ENCODE results near the gene B3GAT1. TPM values are rescaled to one million over a fixed set of nuclear protein-coding genes. Genes with fewer than 3 reads are reported as not detected.

Gene B3GAT1
- polyA plus RNA-seq, 2 donors = 0.02 to 0.10 TPM

- H3K4me3 ChIP-seq (ENCODE audit: low read depth in 1 of 2, low read length in 2 of 2) = no peak overlapping the region
- WGBS, 2 donors = 79 to 83% methylated on average over 8 of the region's 8 CpGs
- H3K27me3 ChIP-seq (ENCODE audit: control insufficient read depth in 1 of 2, insufficient read depth in 2 of 2, low read length in 2 of 2) = no peaks in the 10 kb centered on the region
- no peaks in the 10 kb centered on the region for H3K36me3 ChIP-seq (ENCODE audit: control insufficient read depth in 2 of 2, insufficient read depth in 2 of 2, low read length in 1 of 2)
- H3K9me3 ChIP-seq (ENCODE audit: control insufficient read depth in 2 of 2, insufficient read depth in 1 of 2, low read depth in 1 of 2, low read length in 1 of 2) = no peaks in the 10 kb centered on the region
- H3K4me1 ChIP-seq (ENCODE audit: control insufficient read depth in 2 of 2, insufficient read depth in 2 of 2, low read length in 1 of 2) = no peaks in the 10 kb centered on the region
- H3K27ac ChIP-seq (ENCODE audit: low read depth in 2 of 2, low read length in 1 of 2) = no peak overlapping the region
These were observed 6.6 kb downstream of the B3GAT1 start for GRCh38 chr11:134405436-134405835.

- Histone ChIP-seq H3K9me3 (ENCODE audit: control insufficient read depth in 2 of 2, insufficient read depth in 1 of 2, low read depth in 1 of 2, low read length in 1 of 2) (no peaks in the 10 kb centered on the region), H3K27ac (ENCODE audit: low read depth in 2 of 2, low read length in 1 of 2) (no peak overlapping the region), H3K27me3 (ENCODE audit: control insufficient read depth in 1 of 2, insufficient read depth in 2 of 2, low read length in 2 of 2) (no peaks in the 10 kb centered on the region), H3K36me3 (ENCODE audit: control insufficient read depth in 2 of 2, insufficient read depth in 2 of 2, low read length in 1 of 2) (no peaks in the 10 kb centered on the region), H3K4me3 (ENCODE audit: low read depth in 1 of 2, low read length in 2 of 2) (no peak overlapping the region), H3K4me1 (ENCODE audit: control insufficient read depth in 2 of 2, insufficient read depth in 2 of 2, low read length in 1 of 2) (no peaks in the 10 kb centered on the region)
- WGBS, 2 donors = 88 to 89% methylated on average over 30 of the region's 30 CpGs
These were observed 7.3 kb downstream of the B3GAT1 start for GRCh38 chr11:134404575-134405341.

- Histone ChIP-seq H3K9me3 (ENCODE audit: control insufficient read depth in 2 of 2, insufficient read depth in 1 of 2, low read depth in 1 of 2, low read length in 1 of 2) (no peaks in the 10 kb centered on the region), H3K27ac (ENCODE audit: low read depth in 2 of 2, low read length in 1 of 2) (no peak overlapping the region), H3K4me1 (ENCODE audit: control insufficient read depth in 2 of 2, insufficient read depth in 2 of 2, low read length in 1 of 2) (no peaks in the 10 kb centered on the region), H3K27me3 (ENCODE audit: control insufficient read depth in 1 of 2, insufficient read depth in 2 of 2, low read length in 2 of 2) (no peaks in the 10 kb centered on the region), H3K4me3 (ENCODE audit: low read depth in 1 of 2, low read length in 2 of 2) (no peak overlapping the region), H3K36me3 (ENCODE audit: control insufficient read depth in 2 of 2, insufficient read depth in 2 of 2, low read length in 1 of 2) (no peaks in the 10 kb centered on the region)
- WGBS, 2 donors = 88 to 91% methylated on average over 12 of the region's 12 CpGs
These were observed 9.1 kb downstream of the B3GAT1 start for GRCh38 chr11:134402910-134403309.

GRCh38 chr11:134401825-134402809, 9.9 kb downstream of the B3GAT1 start:
- 66 to 72% methylated on average over 17 to 19 of the region's 19 CpGs for WGBS, 2 donors
- no peaks in the 10 kb centered on the region for H3K27me3 ChIP-seq (ENCODE audit: control insufficient read depth in 1 of 2, insufficient read depth in 2 of 2, low read length in 2 of 2)
- H3K27ac ChIP-seq (ENCODE audit: low read depth in 2 of 2, low read length in 1 of 2) = no peak overlapping the region

GRCh38 chr11:134399996-134400395, 12.0 kb downstream of the B3GAT1 start:
- no peaks in the 10 kb centered on the region for H3K9me3 ChIP-seq (ENCODE audit: control insufficient read depth in 2 of 2, insufficient read depth in 1 of 2, low read depth in 1 of 2, low read length in 1 of 2)
- 76 to 77% methylated on average over 7 of the region's 7 CpGs for WGBS, 2 donors
- no peaks in the 10 kb centered on the region for H3K27me3 ChIP-seq (ENCODE audit: control insufficient read depth in 1 of 2, insufficient read depth in 2 of 2, low read length in 2 of 2)
- no peaks in the 10 kb centered on the region for H3K4me1 ChIP-seq (ENCODE audit: control insufficient read depth in 2 of 2, insufficient read depth in 2 of 2, low read length in 1 of 2)
- H3K36me3 ChIP-seq (ENCODE audit: control insufficient read depth in 2 of 2, insufficient read depth in 2 of 2, low read length in 1 of 2) = no peaks in the 10 kb centered on the region
- H3K4me3 ChIP-seq (ENCODE audit: low read depth in 1 of 2, low read length in 2 of 2) = no peak overlapping the region
- H3K27ac ChIP-seq (ENCODE audit: low read depth in 2 of 2, low read length in 1 of 2) = no peak overlapping the region

More at GRCh38 chr11:134401825-134402809, 9.9 kb downstream of the B3GAT1 start:
- H3K4me3 ChIP-seq (ENCODE audit: low read depth in 1 of 2, low read length in 2 of 2) = no peak overlapping the region
- H3K4me1 ChIP-seq (ENCODE audit: control insufficient read depth in 2 of 2, insufficient read depth in 2 of 2, low read length in 1 of 2) = no peaks in the 10 kb centered on the region
- no peaks in the 10 kb centered on the region for H3K36me3 ChIP-seq (ENCODE audit: control insufficient read depth in 2 of 2, insufficient read depth in 2 of 2, low read length in 1 of 2)
- no peaks in the 10 kb centered on the region for H3K9me3 ChIP-seq (ENCODE audit: control insufficient read depth in 2 of 2, insufficient read depth in 1 of 2, low read depth in 1 of 2, low read length in 1 of 2)

- Histone ChIP-seq H3K27me3 (ENCODE audit: control insufficient read depth in 1 of 2, insufficient read depth in 2 of 2, low read length in 2 of 2) (no peaks in the 10 kb centered on the region), H3K9me3 (ENCODE audit: control insufficient read depth in 2 of 2, insufficient read depth in 1 of 2, low read depth in 1 of 2, low read length in 1 of 2) (no peaks in the 10 kb centered on the region), H3K4me1 (ENCODE audit: control insufficient read depth in 2 of 2, insufficient read depth in 2 of 2, low read length in 1 of 2) (no peaks in the 10 kb centered on the region), H3K36me3 (ENCODE audit: control insufficient read depth in 2 of 2, insufficient read depth in 2 of 2, low read length in 1 of 2) (no peaks in the 10 kb centered on the region), H3K4me3 (ENCODE audit: low read depth in 1 of 2, low read length in 2 of 2) (no peak overlapping the region), H3K27ac (ENCODE audit: low read depth in 2 of 2, low read length in 1 of 2) (no peak overlapping the region)
- WGBS, 2 donors = 77 to 87% methylated on average over 8 of the region's 8 CpGs
These were observed 12.8 kb downstream of the B3GAT1 start for GRCh38 chr11:134399293-134399654.

- Histone ChIP-seq H3K4me1 (ENCODE audit: control insufficient read depth in 2 of 2, insufficient read depth in 2 of 2, low read length in 1 of 2) (no peaks in the 10 kb centered on the region), H3K4me3 (ENCODE audit: low read depth in 1 of 2, low read length in 2 of 2) (no peak overlapping the region), H3K9me3 (ENCODE audit: control insufficient read depth in 2 of 2, insufficient read depth in 1 of 2, low read depth in 1 of 2, low read length in 1 of 2) (no peaks in the 10 kb centered on the region), H3K36me3 (ENCODE audit: control insufficient read depth in 2 of 2, insufficient read depth in 2 of 2, low read length in 1 of 2) (no peaks in the 10 kb centered on the region), H3K27ac (ENCODE audit: low read depth in 2 of 2, low read length in 1 of 2) (no peak overlapping the region), H3K27me3 (ENCODE audit: control insufficient read depth in 1 of 2, insufficient read depth in 2 of 2, low read length in 2 of 2) (no peaks in the 10 kb centered on the region)
- WGBS, 2 donors = 66 to 70% methylated on average over 13 of the region's 13 CpGs
These were observed 13.3 kb downstream of the B3GAT1 start for GRCh38 chr11:134398644-134399292.

GRCh38 chr11:134398079-134398444, 14.0 kb downstream of the B3GAT1 start:
- 67 to 74% methylated on average over 11 of the region's 11 CpGs for whole genome bisulfite sequencing, 2 donors

GRCh38 chr11:134397304-134398078, 14.6 kb downstream of the B3GAT1 start:
- no peaks in the 10 kb centered on the region for H3K9me3 ChIP-seq (ENCODE audit: control insufficient read depth in 2 of 2, insufficient read depth in 1 of 2, low read depth in 1 of 2, low read length in 1 of 2)
- no peaks in the 10 kb centered on the region for H3K27me3 ChIP-seq (ENCODE audit: control insufficient read depth in 1 of 2, insufficient read depth in 2 of 2, low read length in 2 of 2)
- H3K4me1 ChIP-seq (ENCODE audit: control insufficient read depth in 2 of 2, insufficient read depth in 2 of 2, low read length in 1 of 2) = no peaks in the 10 kb centered on the region
- H3K4me3 ChIP-seq (ENCODE audit: low read depth in 1 of 2, low read length in 2 of 2) = no peak overlapping the region
- H3K36me3 ChIP-seq (ENCODE audit: control insufficient read depth in 2 of 2, insufficient read depth in 2 of 2, low read length in 1 of 2) = no peaks in the 10 kb centered on the region
- WGBS, 2 donors = 81 to 83% methylated on average over 18 of the region's 18 CpGs
- no peak overlapping the region for H3K27ac ChIP-seq (ENCODE audit: low read depth in 2 of 2, low read length in 1 of 2)

More at GRCh38 chr11:134398079-134398444, 14.0 kb downstream of the B3GAT1 start:
- Histone ChIP-seq H3K4me3 (ENCODE audit: low read depth in 1 of 2, low read length in 2 of 2) (no peak overlapping the region), H3K27me3 (ENCODE audit: control insufficient read depth in 1 of 2, insufficient read depth in 2 of 2, low read length in 2 of 2) (no peaks in the 10 kb centered on the region), H3K27ac (ENCODE audit: low read depth in 2 of 2, low read length in 1 of 2) (no peak overlapping the region), H3K4me1 (ENCODE audit: control insufficient read depth in 2 of 2, insufficient read depth in 2 of 2, low read length in 1 of 2) (no peaks in the 10 kb centered on the region), H3K36me3 (ENCODE audit: control insufficient read depth in 2 of 2, insufficient read depth in 2 of 2, low read length in 1 of 2) (no peaks in the 10 kb centered on the region), H3K9me3 (ENCODE audit: control insufficient read depth in 2 of 2, insufficient read depth in 1 of 2, low read depth in 1 of 2, low read length in 1 of 2) (no peaks in the 10 kb centered on the region)

Measured in esophagus (tissue), 2 donors.